H54 (cell line): ENCODE results near the gene CATSPER4.
A peak's percentile ranks its signal among the peaks of the same experiment; 100 is the strongest.

Experiments used
- DNase-seq: peaks from one replicate; pipeline ENCODE4 v3.0.0; 2011; ENCODE audit warnings: low spot score, mixed read lengths; ENCODE audit not compliant: insufficient read length
- FAIRE-seq: peaks from 3 replicates; lab custom pipeline; 2011; peaks lifted over from hg19 to GRCh38; lab: Jason Lieb, UNC
- POLR2A ChIP-seq: IDR thresholded peaks from 2 replicates; pipeline ENCODE4 v1.6.1; 2011; ENCODE audit warnings: low read depth, mild to moderate bottlenecking, low read length

CATSPER4 gene

DNA sequence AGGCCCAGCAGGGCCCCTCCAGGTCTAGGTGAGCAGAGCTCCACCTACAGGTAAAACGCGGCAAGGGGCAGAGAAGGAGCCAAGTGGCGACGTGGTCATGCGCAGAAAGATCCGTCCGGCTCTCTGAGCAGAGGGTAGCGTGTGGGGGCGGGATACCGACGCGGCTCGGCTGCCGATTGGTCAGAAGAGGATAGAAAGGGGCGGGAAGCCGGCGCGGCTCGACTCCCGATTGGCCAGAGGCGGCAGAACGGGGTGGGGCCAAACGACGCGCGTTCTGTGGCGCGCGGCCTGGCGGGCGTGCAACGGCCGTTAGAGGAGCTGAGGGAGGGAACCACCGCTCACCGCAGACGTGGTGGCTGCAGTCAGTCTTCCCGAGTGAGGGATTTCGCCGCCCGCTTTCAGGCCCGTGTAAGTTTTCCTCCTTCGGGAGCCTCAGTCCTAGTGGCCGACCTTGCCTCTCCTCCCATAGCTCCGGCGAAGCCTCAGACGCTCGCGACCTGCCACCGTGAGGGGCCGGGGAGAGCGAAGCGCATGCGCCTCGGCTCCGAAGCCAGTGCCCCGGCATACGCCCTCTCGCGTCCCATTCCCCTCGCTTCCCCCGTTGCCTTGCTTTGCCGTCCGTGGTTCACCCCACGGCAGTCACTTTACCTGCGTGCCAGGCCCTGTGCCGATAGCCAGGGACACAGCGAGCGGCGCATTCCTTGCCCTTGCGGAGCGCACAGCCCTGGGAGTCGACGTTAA is 43.7 kb downstream of the CATSPER4 start, which contains the start of gene CEP85:
Gene CEP85 (plus strand): TSS at position 298 of the 741 bp plus-strand sequence. CDS start 5,584 bp downstream, outside the sequence.
- FAIRE-seq (peak; percentile 84), DNase-seq (peak; percentile 87)
- TF ChIP-seq POLR2A = peak; percentile 83

DNA sequence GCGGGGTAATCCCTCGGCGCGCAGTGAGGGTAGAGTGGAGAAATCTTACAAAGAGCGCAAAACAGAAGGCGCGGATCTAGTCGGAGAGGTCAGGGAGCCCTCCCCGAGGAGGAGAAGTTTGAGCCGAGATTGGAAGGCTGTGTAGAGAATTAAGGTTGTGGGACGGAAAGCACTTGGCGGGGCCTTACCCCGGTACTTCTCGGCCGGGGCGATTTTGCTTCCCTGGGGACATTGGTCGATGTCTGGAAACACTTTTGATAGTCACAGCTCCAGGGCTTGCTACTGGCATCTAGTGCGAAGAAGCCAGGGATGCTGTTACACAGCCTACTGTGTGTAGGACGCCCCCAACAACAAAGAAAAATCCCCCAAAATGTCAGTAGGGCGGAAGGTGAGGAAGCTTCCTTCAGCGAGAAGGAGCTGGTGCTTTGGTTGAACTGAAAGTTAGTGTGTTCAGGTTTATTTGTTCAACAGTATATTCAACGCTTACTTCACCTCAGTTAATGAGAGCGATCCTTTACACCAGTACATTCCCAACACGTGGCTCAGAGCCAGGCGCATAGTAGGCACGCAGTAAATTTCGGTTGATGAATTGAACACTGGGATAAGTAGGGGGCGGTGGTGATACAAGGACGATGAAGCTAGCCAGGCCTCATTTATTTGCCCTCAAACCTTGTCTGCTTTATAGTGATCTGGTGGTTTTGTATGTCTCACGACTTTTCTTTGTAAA is 44.4 kb downstream of the CATSPER4 start:
- FAIRE-seq (peak; percentile 58), DNase-seq (no peak)
- no peak for TF ChIP-seq POLR2A

GRCh38 chr1:26237230-26237966 is 47.0 kb downstream of the CATSPER4 start:
- no peak for TF ChIP-seq POLR2A
- FAIRE-seq = no peak
- DNase-seq = no peak

DNA sequence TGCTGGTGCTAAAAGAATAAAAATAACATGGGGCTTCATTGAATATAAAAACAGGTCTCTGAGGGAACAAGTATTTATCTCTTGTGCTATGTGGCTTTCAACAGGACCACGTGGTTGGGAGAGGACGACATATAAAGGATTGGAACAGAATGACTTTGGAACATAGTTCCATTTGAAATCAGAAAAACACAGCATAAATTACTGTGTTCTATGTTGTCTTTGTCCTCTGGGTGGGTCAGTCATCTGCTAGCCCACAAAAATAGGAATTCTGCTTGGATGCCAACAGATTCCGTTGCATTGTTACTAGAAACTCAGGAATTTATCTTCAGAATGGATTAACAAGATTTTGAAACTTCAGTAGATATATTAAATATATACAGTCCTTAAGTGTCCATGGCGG is 49.5 kb downstream of the CATSPER4 start:
- no peak for DNase-seq
- TF ChIP-seq POLR2A = no peak
- FAIRE-seq = no peak
